ENCODE results near the gene VAMP4.
"Not testable (repeated sequence)": the region's sequence is repeated elsewhere in the genome, so short reads cannot be mapped to it uniquely, and the experiment has no call there.

The VAMP4 gene

GRCh38 chr1:171712341-171712740 lies 29.5 kb downstream of the VAMP4 start:
- TF ChIP-seq CTCF (IDR thresholded peaks at IDR 0.05; ENCODE audit: low read depth, low read length, missing control alignments), result no peak
- DNase-seq (ENCODE audit: low read depth), result no peak
- H3K4me3 ChIP-seq (ENCODE audit: low read depth, low read length), result no peak overlapping the region

- H3K4me3 ChIP-seq (ENCODE audit: low read depth, low read length), result no peak overlapping the region
- no peak for DNase-seq (ENCODE audit: low read depth)
- no peak for TF ChIP-seq CTCF (IDR thresholded peaks at IDR 0.05; ENCODE audit: low read depth, low read length, missing control alignments)
Observed at GRCh38 chr1:171711643-171712042, 30.2 kb downstream of the VAMP4 start.

GRCh38 chr1:171707583-171707982 lies 34.3 kb downstream of the VAMP4 start:
- no peak overlapping the region for H3K4me3 ChIP-seq (ENCODE audit: low read depth, low read length)
- no peak for DNase-seq (ENCODE audit: low read depth)
- no peak for TF ChIP-seq CTCF (IDR thresholded peaks at IDR 0.05; ENCODE audit: low read depth, low read length, missing control alignments)

GRCh38 chr1:171702598-171702997 lies 39.3 kb downstream of the VAMP4 start:
- no peak for TF ChIP-seq CTCF (IDR thresholded peaks at IDR 0.05; ENCODE audit: low read depth, low read length, missing control alignments)
- no peak overlapping the region for H3K4me3 ChIP-seq (ENCODE audit: low read depth, low read length)
- DNase-seq (ENCODE audit: low read depth), result no peak

GRCh38 chr1:171699531-171699930 lies 42.3 kb downstream of the VAMP4 start:
- DNase-seq (ENCODE audit: low read depth), result no peak
- no peak overlapping the region for H3K4me3 ChIP-seq (ENCODE audit: low read depth, low read length)
- TF ChIP-seq CTCF (IDR thresholded peaks at IDR 0.05; ENCODE audit: low read depth, low read length, missing control alignments), result no peak

GRCh38 chr1:171695772-171696171 lies 46.1 kb downstream of the VAMP4 start:
- DNase-seq (ENCODE audit: low read depth), result not testable (repeated sequence)

GRCh38 chr1:171693541-171693940 lies 48.3 kb downstream of the VAMP4 start:
- not testable (repeated sequence) for DNase-seq (ENCODE audit: low read depth)

More at GRCh38 chr1:171695772-171696171, 46.1 kb downstream of the VAMP4 start:
- not testable (repeated sequence) for H3K4me3 ChIP-seq (ENCODE audit: low read depth, low read length)

GRCh38 chr1:171683870-171684269 lies 58.0 kb downstream of the VAMP4 start:
- no peak for DNase-seq (ENCODE audit: low read depth)
- no peak for TF ChIP-seq CTCF (IDR thresholded peaks at IDR 0.05; ENCODE audit: low read depth, low read length, missing control alignments)

More at GRCh38 chr1:171693541-171693940, 48.3 kb downstream of the VAMP4 start:
- H3K4me3 ChIP-seq (ENCODE audit: low read depth, low read length), result not testable (repeated sequence)

More at GRCh38 chr1:171683870-171684269, 58.0 kb downstream of the VAMP4 start:
- H3K4me3 ChIP-seq (ENCODE audit: low read depth, low read length), result no peak overlapping the region
